ENCODE measurements around the gene TMEM51.

- no peak for TF ChIP-seq SAFB2 (IDR thresholded peaks at IDR 0.05; ENCODE audit: borderline replicate concordance, low read depth, low read length, severe bottlenecking)
- no peak for TF ChIP-seq POLR2A (conservative IDR thresholded peaks at IDR 0.05)
Measured at GRCh38 chr1:15184436-15185241, 31.1 kb downstream of the TMEM51 start.
